ENCODE results near the gene BAIAP3. TPM values are rescaled to one million over a fixed set of nuclear protein-coding genes. Genes with fewer than 3 reads are reported as not detected.
"Not testable (repeated sequence)": the region's sequence is repeated elsewhere in the genome, so short reads cannot be mapped to it uniquely, and the experiment has no call there.

The BAIAP3 gene
- total RNA-seq, 2 experiments from 2014 or later, result 0.57 to 1.0 TPM

- DNase-seq (no peak), ATAC-seq (no peak)
- Mint-ChIP-seq H3K36me3 (ENCODE audit: low read depth) (peaks cover 59% of the 10 kb centered on the region), H3K27ac (no peak overlapping the region), H3K4me1 (no peaks in the 10 kb centered on the region), H3K27me3 (no peaks in the 10 kb centered on the region), H3K4me3 (no peak overlapping the region), H3K9me3 (ENCODE audit: low read depth) (no peaks in the 10 kb centered on the region)
- POLR2A ChIA-PET, result no interaction called here
- CTCF ChIA-PET, result interaction anchor here (0.6 kb wide), 1 partner anchor 31 kb away, joined by 3 read pairs; no protein-coding TSS in a partner anchor
- intact Hi-C loops (cut with DNase I, micrococcal nuclease), result no loop called here
Measured at GRCh38 chr16:1320097-1320496, 13.3 kb upstream of the BAIAP3 start.

- H3K27ac Mint-ChIP-seq, result no peak overlapping the region
- H3K4me1 Mint-ChIP-seq, result no peaks in the 10 kb centered on the region
- ChIA-PET POLR2A (no interaction called here), CTCF (no interaction called here)
- H3K4me3 Mint-ChIP-seq, result no peak overlapping the region
- H3K36me3 Mint-ChIP-seq (ENCODE audit: low read depth), result peaks cover 54% of the 10 kb centered on the region
- H3K9me3 Mint-ChIP-seq (ENCODE audit: low read depth), result no peaks in the 10 kb centered on the region
- no peaks in the 10 kb centered on the region for H3K27me3 Mint-ChIP-seq
- ATAC-seq, result no peak
- DNase-seq, result no peak
- intact Hi-C loops (cut with DNase I, micrococcal nuclease), result no loop called here
Measured at GRCh38 chr16:1320658-1321240, 12.7 kb upstream of the BAIAP3 start.

- ChIA-PET POLR2A (no interaction called here), CTCF (no interaction called here)
- ATAC-seq (no peak), DNase-seq (no peak)
- no peaks in the 10 kb centered on the region for H3K27me3 Mint-ChIP-seq
- intact Hi-C loops (cut with DNase I, micrococcal nuclease), result no loop called here
- peaks cover 39% of the 10 kb centered on the region for H3K36me3 Mint-ChIP-seq (ENCODE audit: low read depth)
- H3K4me3 Mint-ChIP-seq, result no peak overlapping the region
- H3K9me3 Mint-ChIP-seq (ENCODE audit: low read depth), result no peaks in the 10 kb centered on the region
- H3K4me1 Mint-ChIP-seq, result no peaks in the 10 kb centered on the region
- H3K27ac Mint-ChIP-seq, result no peak overlapping the region
Measured at GRCh38 chr16:1322407-1322806, 11.0 kb upstream of the BAIAP3 start.

- ChIA-PET CTCF (no interaction called here), POLR2A (no interaction called here)
- H3K27ac Mint-ChIP-seq, result no peak overlapping the region
- no peak for DNase-seq
- no peaks in the 10 kb centered on the region for H3K9me3 Mint-ChIP-seq (ENCODE audit: low read depth)
- no peaks in the 10 kb centered on the region for H3K27me3 Mint-ChIP-seq
- H3K4me3 Mint-ChIP-seq, result no peak overlapping the region
- no peak for ATAC-seq
- no peaks in the 10 kb centered on the region for H3K4me1 Mint-ChIP-seq
- peaks cover 27% of the 10 kb centered on the region for H3K36me3 Mint-ChIP-seq (ENCODE audit: low read depth)
- intact Hi-C loops (cut with DNase I, micrococcal nuclease), result no loop called here
Measured at GRCh38 chr16:1323296-1324239, 9.9 kb upstream of the BAIAP3 start.

GRCh38 chr16:1324286-1324826, 9.1 kb upstream of the BAIAP3 start:
- no peak for ATAC-seq
- ChIA-PET POLR2A (no interaction called here), CTCF (interaction anchor here (0.6 kb wide), 1 partner anchor 24 kb away, joined by 3 read pairs; no protein-coding TSS in a partner anchor)
- intact Hi-C loops (cut with DNase I, micrococcal nuclease), result no loop called here
- Mint-ChIP-seq H3K9me3 (ENCODE audit: low read depth) (no peaks in the 10 kb centered on the region), H3K27me3 (no peaks in the 10 kb centered on the region), H3K27ac (no peak overlapping the region), H3K36me3 (ENCODE audit: low read depth) (peaks cover 25% of the 10 kb centered on the region), H3K4me1 (no peaks in the 10 kb centered on the region), H3K4me3 (no peak overlapping the region)
- DNase-seq, result no peak

DNA sequence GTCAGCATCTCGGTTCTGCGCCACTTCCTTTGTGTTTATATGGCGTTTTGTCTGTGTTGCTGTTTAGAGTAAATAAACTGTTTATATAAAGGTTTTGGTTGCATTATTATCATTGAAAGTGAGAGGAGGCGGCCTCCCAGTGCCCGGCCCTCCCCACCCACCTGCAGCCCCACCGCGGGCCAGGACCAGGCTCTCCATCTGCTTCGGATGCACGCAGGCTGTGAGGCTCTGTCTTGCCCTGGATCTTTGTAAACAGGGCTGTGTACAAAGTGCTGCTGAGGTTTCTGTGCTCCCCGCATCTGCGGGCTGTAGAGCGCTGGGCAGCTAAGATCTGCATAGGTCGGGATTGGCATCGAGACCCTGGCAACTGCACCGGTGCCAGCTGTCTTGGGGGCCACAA, 8.2 kb upstream of the BAIAP3 start:
- no peak for DNase-seq
- no peak for ATAC-seq
- CTCF ChIA-PET, result no interaction called here
- Mint-ChIP-seq H3K27me3 (no peaks in the 10 kb centered on the region), H3K4me1 (no peaks in the 10 kb centered on the region), H3K27ac (no peak overlapping the region), H3K4me3 (no peak overlapping the region), H3K36me3 (ENCODE audit: low read depth) (peaks cover 16% of the 10 kb centered on the region), H3K9me3 (ENCODE audit: low read depth) (no peaks in the 10 kb centered on the region)
- POLR2A ChIA-PET, result no interaction called here
- intact Hi-C loops (cut with DNase I, micrococcal nuclease), result no loop called here

DNA sequence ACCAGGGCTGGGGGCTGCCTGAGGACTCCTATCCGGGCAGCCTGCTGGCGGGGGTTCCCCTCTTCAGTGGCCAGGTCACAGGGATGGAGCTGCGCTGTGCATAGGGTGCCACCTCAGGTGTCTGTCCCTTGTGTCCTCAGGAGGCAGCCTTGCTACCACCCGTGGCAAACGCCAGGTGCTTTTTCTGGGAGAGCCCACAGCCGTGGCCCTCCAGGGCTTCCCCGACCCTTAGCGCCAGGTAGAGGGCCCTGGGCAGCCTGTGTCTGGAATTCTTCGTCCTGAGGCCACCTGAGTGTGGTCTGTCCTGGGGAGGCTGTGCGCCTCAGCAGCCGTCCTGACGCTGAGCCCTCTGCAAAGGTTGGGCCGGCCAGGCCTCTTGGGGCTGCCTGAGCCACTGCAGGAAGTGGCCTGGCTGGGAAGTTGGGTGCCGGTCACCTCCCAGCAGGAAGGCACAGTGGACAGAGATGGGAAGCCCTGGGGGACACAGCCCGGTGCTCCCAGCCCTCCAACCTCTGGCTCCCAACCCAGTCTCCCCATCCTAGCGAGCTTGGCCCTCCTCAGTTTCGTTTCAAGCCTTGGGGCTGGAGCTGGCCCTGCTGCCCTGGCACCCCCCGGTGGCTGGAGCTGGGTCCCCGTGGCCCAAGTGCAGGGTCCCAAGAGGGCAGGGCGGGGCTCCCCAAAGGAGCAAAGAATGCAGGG, 7.6 kb upstream of the BAIAP3 start:
- ATAC-seq, result no peak

GRCh38 chr16:1326391-1326790, 7.1 kb upstream of the BAIAP3 start:
- POLR2A ChIA-PET, result no interaction called here
- CTCF ChIA-PET, result interaction anchor here (0.7 to 1.0 kb wide), 2 partner anchors 10 to 16 kb away, joined by 3 to 4 read pairs; no protein-coding TSS in a partner anchor
- no peaks in the 10 kb centered on the region for H3K9me3 Mint-ChIP-seq (ENCODE audit: low read depth)
- peaks cover 2% of the 10 kb centered on the region for H3K27me3 Mint-ChIP-seq
- no peak overlapping the region for H3K27ac Mint-ChIP-seq
- peaks cover 3% of the 10 kb centered on the region for H3K4me1 Mint-ChIP-seq
- no peak for ATAC-seq
- H3K36me3 Mint-ChIP-seq (ENCODE audit: low read depth), result peaks cover 10% of the 10 kb centered on the region
- H3K4me3 Mint-ChIP-seq, result no peak overlapping the region
- DNase-seq, result no peak
- intact Hi-C loops (cut with DNase I, micrococcal nuclease), result no loop called here

More for the DNA sequence above, 7.6 kb upstream of the BAIAP3 start:
- H3K27me3 Mint-ChIP-seq, result no peaks in the 10 kb centered on the region
- H3K27ac Mint-ChIP-seq, result no peak overlapping the region
- no peaks in the 10 kb centered on the region for H3K4me1 Mint-ChIP-seq
- no peak for DNase-seq
- ChIA-PET POLR2A (no interaction called here), CTCF (interaction anchor here (0.7 to 1.0 kb wide), 2 partner anchors 10 to 16 kb away, joined by 3 to 4 read pairs; no protein-coding TSS in a partner anchor)
- no peaks in the 10 kb centered on the region for H3K9me3 Mint-ChIP-seq (ENCODE audit: low read depth)
- H3K4me3 Mint-ChIP-seq, result no peak overlapping the region
- intact Hi-C loops (cut with DNase I, micrococcal nuclease), result no loop called here
- peaks cover 13% of the 10 kb centered on the region for H3K36me3 Mint-ChIP-seq (ENCODE audit: low read depth)

DNA sequence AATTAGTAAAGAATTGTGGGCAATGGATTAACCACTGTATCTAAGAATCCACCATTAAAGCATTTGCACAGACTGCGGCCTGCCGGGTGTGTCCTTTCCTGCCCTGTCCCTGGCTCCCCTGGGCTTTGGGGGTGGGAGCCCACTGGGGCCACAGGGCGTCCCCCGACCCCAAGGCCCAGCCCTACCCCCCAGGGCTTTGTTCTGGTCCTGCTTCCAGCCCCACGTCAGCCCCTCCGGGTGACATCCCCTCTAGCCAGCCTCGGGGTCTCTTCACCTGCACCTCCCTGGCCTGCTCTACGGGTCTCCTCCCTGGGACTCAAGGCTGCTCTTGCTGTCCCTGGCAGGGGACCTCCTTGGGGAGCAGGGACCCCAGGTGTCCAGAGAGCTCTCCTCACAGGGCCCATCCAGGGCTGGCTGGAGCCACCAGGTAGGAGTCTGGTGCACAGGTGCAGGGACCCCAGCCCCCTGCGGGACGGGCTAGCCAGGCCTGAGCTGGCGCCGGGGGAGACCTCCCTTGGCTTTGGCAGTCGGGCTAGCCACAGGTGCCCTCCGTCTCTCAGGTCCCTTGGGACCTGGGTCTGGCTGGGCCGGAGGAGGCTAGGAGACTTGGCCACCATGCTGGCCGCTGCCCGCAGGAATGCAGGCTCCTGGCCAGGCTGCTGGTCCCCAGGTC, 6.4 kb upstream of the BAIAP3 start:
- DNase-seq (no peak), ATAC-seq (no peak)
- peaks cover 8% of the 10 kb centered on the region for H3K27me3 Mint-ChIP-seq
- intact Hi-C loops (cut with DNase I, micrococcal nuclease), result no loop called here
- H3K4me3 Mint-ChIP-seq, result no peak overlapping the region
- POLR2A ChIA-PET, result no interaction called here
- no peak overlapping the region for H3K27ac Mint-ChIP-seq
- CTCF ChIA-PET, result interaction anchor here (0.5 to 1.0 kb wide), 2 partner anchors 11 to 33 kb away, joined by 3 read pairs; no protein-coding TSS in a partner anchor
- peaks cover 7% of the 10 kb centered on the region for H3K4me1 Mint-ChIP-seq
- H3K36me3 Mint-ChIP-seq (ENCODE audit: low read depth), result peaks cover 10% of the 10 kb centered on the region
- no peaks in the 10 kb centered on the region for H3K9me3 Mint-ChIP-seq (ENCODE audit: low read depth)

DNA sequence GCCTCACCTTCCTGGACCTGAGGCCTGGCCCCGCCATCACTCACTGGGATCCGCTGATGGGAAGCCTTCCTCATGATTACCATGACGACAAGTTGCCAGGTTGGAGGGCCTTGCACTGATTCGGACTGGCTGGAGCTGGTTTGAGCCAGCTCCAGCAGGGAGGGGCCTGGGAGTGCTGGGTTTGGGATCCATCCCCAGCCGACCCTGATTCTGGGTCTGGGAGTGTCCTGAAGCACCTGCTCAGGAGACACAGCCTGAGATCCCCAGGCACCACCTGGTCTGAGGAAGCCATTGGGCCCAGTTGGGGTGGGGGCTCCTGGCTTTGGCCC, 5.9 kb upstream of the BAIAP3 start:
- POLR2A ChIA-PET, result no interaction called here
- intact Hi-C loops (cut with DNase I, micrococcal nuclease), result no loop called here
- H3K27ac Mint-ChIP-seq, result no peak overlapping the region
- no peak for DNase-seq
- peaks cover 12% of the 10 kb centered on the region for H3K27me3 Mint-ChIP-seq
- CTCF ChIA-PET, result no interaction called here
- ATAC-seq, result no peak
- no peaks in the 10 kb centered on the region for H3K9me3 Mint-ChIP-seq (ENCODE audit: low read depth)
- peaks cover 10% of the 10 kb centered on the region for H3K36me3 Mint-ChIP-seq (ENCODE audit: low read depth)
- peaks cover 12% of the 10 kb centered on the region for H3K4me1 Mint-ChIP-seq
- no peak overlapping the region for H3K4me3 Mint-ChIP-seq

- DNase-seq; CTCF ChIA-PET; H3K36me3 Mint-ChIP-seq (ENCODE audit: low read depth); ATAC-seq; H3K9me3 Mint-ChIP-seq (ENCODE audit: low read depth); H3K27ac Mint-ChIP-seq; POLR2A ChIA-PET; H3K4me3 Mint-ChIP-seq: not testable (repeated sequence)
- intact Hi-C loops (cut with DNase I, micrococcal nuclease), result loop anchor here in 1 of 2 experiments (2.0 kb wide), 1 partner anchor 17 kb away; no protein-coding TSS in a partner anchor
- peaks cover 15% of the 10 kb centered on the region for H3K27me3 Mint-ChIP-seq
- H3K4me1 Mint-ChIP-seq, result peaks cover 15% of the 10 kb centered on the region
Measured at GRCh38 chr16:1328136-1328535, 5.3 kb upstream of the BAIAP3 start.

All from activated CD4-positive, alpha-beta T cell treated with anti-CD3 and anti-CD28 coated beads for 36 hours (primary cell).